PC-3 (cell line): ENCODE data around the gene CFTR. TPM values are rescaled to one million over a fixed set of nuclear protein-coding genes. Genes with fewer than 3 reads are reported as not detected.

Experiments used
- ATAC-seq: fragments of 200-7000 bp; cut with Tn5 transposase; 2 replicates; pipeline ENCODE4 v1.9.1; 2020; ENCODE audit warnings: mild to moderate bottlenecking, moderate library complexity
- BruUV-seq: library from RNA; stranded (reverse); fragments of 400-500 nt; replicated peaks from 2 replicates; lab custom pipeline; 2021; lab: Mats Ljungman, UMichigan
- CTCF ChIA-PET: fragments of 300-600 bp; sonication (Branson Sonifier 250); formaldehyde crosslinking; loops from one replicate; lab custom pipeline; 2022; ENCODE audit warnings: antibody characterized with exemption; lab: Charles Lee
- POLR2A ChIA-PET: fragments of 300-600 bp; sonication (Branson Sonifier 250); formaldehyde crosslinking; loops from one replicate; lab custom pipeline; 2022; ENCODE audit warnings: antibody characterized with exemption; ENCODE audit not compliant: unreplicated experiment; lab: Charles Lee
- DNase-seq: peaks from one replicate; pipeline ENCODE4 v3.0.0-alpha.2; 2015
- H2AFZ ChIP-seq: fragments of 300-600 bp; sonication (generic); 2 replicates; pipeline ENCODE4 v1.6.0; 2016; ENCODE audit warnings: antibody characterized with exemption, low read length
- H3F3A ChIP-seq: fragments of 300-600 bp; sonication (generic); one replicate; pipeline ENCODE4 v1.6.0; 2017; ENCODE audit warnings: antibody characterized with exemption, low read length, control low read depth, mild to moderate bottlenecking; ENCODE audit not compliant: unreplicated experiment
- H3K27ac ChIP-seq: fragments of 300-600 bp; sonication (generic); 2 replicates; pipeline ENCODE4 v1.5.1; 2016; ENCODE audit warnings: mild to moderate bottlenecking, low read length
- H3K27me3 ChIP-seq: fragments of 300-600 bp; sonication (generic); 2 replicates; pipeline ENCODE4 v1.6.1; 2016; ENCODE audit warnings: low read length, mixed read lengths
- H3K36me3 ChIP-seq: fragments of 300-600 bp; sonication (generic); 2 replicates; pipeline ENCODE4 v1.6.1; 2016; ENCODE audit warnings: low read depth, mixed run types, low read length, mixed read lengths
- H3K4me1 ChIP-seq: fragments of 300-600 bp; sonication (generic); 2 replicates; pipeline ENCODE4 v1.5.1; 2016; ENCODE audit warnings: low read length; ENCODE audit not compliant: insufficient read depth
- H3K4me2 ChIP-seq: fragments of 300-600 bp; sonication (generic); 2 replicates; pipeline ENCODE4 v1.6.0; 2016; ENCODE audit warnings: low read length
- H3K4me3 ChIP-seq: fragments of 300-600 bp; sonication (generic); 2 replicates; pipeline ENCODE4 v1.5.1; 2016; ENCODE audit warnings: mild to moderate bottlenecking, low read length, mixed read lengths
- H3K79me2 ChIP-seq: fragments of 300-600 bp; sonication (generic); 2 replicates; pipeline ENCODE4 v1.6.1; 2017; ENCODE audit warnings: low read length, mixed read lengths
- H3K9ac ChIP-seq: fragments of 300-600 bp; sonication (generic); 2 replicates; pipeline ENCODE4 v1.6.0; 2016; ENCODE audit warnings: mild to moderate bottlenecking, low read length
- H3K9me2 ChIP-seq: fragments of 300-600 bp; sonication (generic); replicated peaks from 2 replicates; pipeline ENCODE4 v1.6.1; 2016; ENCODE audit warnings: mixed run types, low read length, mixed read lengths
- H3K9me3 ChIP-seq: fragments of 300-600 bp; sonication (generic); 2 replicates; pipeline ENCODE4 v1.6.1; 2016; ENCODE audit warnings: low read length, mixed read lengths
- H4K20me1 ChIP-seq: fragments of 300-600 bp; sonication (generic); 2 replicates; pipeline ENCODE4 v1.6.1; 2016; ENCODE audit warnings: low read length, mixed read lengths
- EZH2 ChIP-seq: fragments of 300-600 bp; sonication (generic); IDR thresholded peaks from one replicate; pipeline ENCODE4 v1.6.1; 2017; ENCODE audit warnings: antibody characterized with exemption, mild to moderate bottlenecking, low read length; ENCODE audit not compliant: unreplicated experiment
- EZH2phosphoT487 ChIP-seq: fragments of 300-600 bp; sonication (generic); IDR thresholded peaks from 2 replicates; pipeline ENCODE4 v1.6.1; 2018; ENCODE audit warnings: mild to moderate bottlenecking, antibody characterized with exemption, low read length, borderline replicate concordance
- intact Hi-C: fragments of 100-400 bp; cut with micrococcal nuclease; formaldehyde crosslinking; loops from 2 replicates; pipeline ENCODE4 v1.9.0; 2023
- total RNA-seq: library from RNA; depleted of rRNA; stranded (reverse); fragments of >200 nt; gene quantifications from 2 replicates; pipeline ENCODE4 v1.2.3, GENCODE V29; 2014
- TF ChIP-seq, protein P1 (sequence below): fragments of 300-600 bp; sonication (generic); conservative IDR thresholded peaks from 2 replicates; pipeline ENCODE4 v1.5.1; 2017; ENCODE audit warnings: antibody characterized with exemption, low read depth, mild to moderate bottlenecking, low read length

CFTR gene
- total RNA-seq, 1 experiment from 2014 or later = not detected

GRCh38 chr7:117480978-117481377 is 1.2 kb downstream of the CFTR start:
- ATAC-seq (peak; percentile 43; the same call in 1 of the 2 replicates), DNase-seq (no peak)
- POLR2A ChIA-PET = no interaction called here
- no peaks in the 10 kb centered on the region for H3K9me2 ChIP-seq
- no peak overlapping the region for H3K27ac ChIP-seq
- H3K79me2 ChIP-seq = no peaks in the 10 kb centered on the region
- H3K36me3 ChIP-seq = no peaks in the 10 kb centered on the region
- CTCF ChIA-PET = no interaction called here
- H3K4me3 ChIP-seq = no peak overlapping the region
- H3F3A ChIP-seq = no peaks in the 10 kb centered on the region
- no peaks in the 10 kb centered on the region for H4K20me1 ChIP-seq
- H2AFZ ChIP-seq = no peak overlapping the region
- no TSS peak for BruUV-seq
- no peaks in the 10 kb centered on the region for H3K4me1 ChIP-seq
- intact Hi-C loops = no loop called here
- no peak overlapping the region for H3K9ac ChIP-seq
- TF ChIP-seq, protein P1, sequence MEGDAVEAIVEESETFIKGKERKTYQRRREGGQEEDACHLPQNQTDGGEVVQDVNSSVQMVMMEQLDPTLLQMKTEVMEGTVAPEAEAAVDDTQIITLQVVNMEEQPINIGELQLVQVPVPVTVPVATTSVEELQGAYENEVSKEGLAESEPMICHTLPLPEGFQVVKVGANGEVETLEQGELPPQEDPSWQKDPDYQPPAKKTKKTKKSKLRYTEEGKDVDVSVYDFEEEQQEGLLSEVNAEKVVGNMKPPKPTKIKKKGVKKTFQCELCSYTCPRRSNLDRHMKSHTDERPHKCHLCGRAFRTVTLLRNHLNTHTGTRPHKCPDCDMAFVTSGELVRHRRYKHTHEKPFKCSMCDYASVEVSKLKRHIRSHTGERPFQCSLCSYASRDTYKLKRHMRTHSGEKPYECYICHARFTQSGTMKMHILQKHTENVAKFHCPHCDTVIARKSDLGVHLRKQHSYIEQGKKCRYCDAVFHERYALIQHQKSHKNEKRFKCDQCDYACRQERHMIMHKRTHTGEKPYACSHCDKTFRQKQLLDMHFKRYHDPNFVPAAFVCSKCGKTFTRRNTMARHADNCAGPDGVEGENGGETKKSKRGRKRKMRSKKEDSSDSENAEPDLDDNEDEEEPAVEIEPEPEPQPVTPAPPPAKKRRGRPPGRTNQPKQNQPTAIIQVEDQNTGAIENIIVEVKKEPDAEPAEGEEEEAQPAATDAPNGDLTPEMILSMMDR = 0 out of 2 replicates have a peak, but pooled peaks have one; percentile 27
- TF ChIP-seq EZH2 (no peak), EZH2phosphoT487 (no peak)
- no peaks in the 10 kb centered on the region for H3K9me3 ChIP-seq
- H3K27me3 ChIP-seq = peaks cover 45% of the 10 kb centered on the region
- no peak overlapping the region for H3K4me2 ChIP-seq

DNA sequence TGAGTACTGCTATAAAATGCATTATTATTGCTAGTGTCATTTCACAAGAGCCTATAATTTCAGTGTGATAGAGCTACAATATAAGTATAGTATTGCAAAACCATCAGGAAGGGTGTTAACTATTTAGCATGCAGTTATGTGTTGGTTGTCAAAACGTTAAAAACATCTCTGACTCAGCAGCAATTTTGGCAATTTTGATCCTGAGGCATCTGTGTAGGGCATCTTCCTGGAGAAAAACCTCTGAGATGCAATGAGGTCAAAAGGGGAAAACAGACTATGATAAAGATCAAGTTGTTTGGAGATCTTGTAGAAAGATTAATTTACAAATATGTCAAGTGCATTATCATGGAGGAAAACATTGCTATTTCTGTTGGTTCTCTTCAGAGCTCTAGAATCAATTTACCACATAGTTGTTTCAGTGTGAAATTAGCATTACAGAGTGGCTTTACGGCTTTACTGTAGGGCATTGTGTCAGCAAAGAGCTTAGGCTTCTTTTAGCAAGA is 5.3 kb downstream of the CFTR start:
- no peak for ATAC-seq
- H3K4me3 ChIP-seq = no peak overlapping the region
- H3K27me3 ChIP-seq = peaks cover 32% of the 10 kb centered on the region; the same call in 1 of the 2 replicates
- no peaks in the 10 kb centered on the region for H3K4me1 ChIP-seq
- no peak for DNase-seq
- H3K9me3 ChIP-seq = no peaks in the 10 kb centered on the region
- intact Hi-C loops = no loop called here
- H3K36me3 ChIP-seq = no peaks in the 10 kb centered on the region
- H4K20me1 ChIP-seq = no peaks in the 10 kb centered on the region
- no peak overlapping the region for H3K27ac ChIP-seq
- no peaks in the 10 kb centered on the region for H3K9me2 ChIP-seq
- H3K9ac ChIP-seq = no peak overlapping the region
- BruUV-seq = no TSS peak
- H3F3A ChIP-seq = no peaks in the 10 kb centered on the region
- no peak overlapping the region for H2AFZ ChIP-seq
- H3K4me2 ChIP-seq = no peak overlapping the region
- ChIA-PET POLR2A (no interaction called here), CTCF (no interaction called here)
- no peaks in the 10 kb centered on the region for H3K79me2 ChIP-seq
- TF ChIP-seq EZH2phosphoT487 = no peak
- TF ChIP-seq EZH2 = no peak
- TF ChIP-seq, protein P1 = no peak

DNA sequence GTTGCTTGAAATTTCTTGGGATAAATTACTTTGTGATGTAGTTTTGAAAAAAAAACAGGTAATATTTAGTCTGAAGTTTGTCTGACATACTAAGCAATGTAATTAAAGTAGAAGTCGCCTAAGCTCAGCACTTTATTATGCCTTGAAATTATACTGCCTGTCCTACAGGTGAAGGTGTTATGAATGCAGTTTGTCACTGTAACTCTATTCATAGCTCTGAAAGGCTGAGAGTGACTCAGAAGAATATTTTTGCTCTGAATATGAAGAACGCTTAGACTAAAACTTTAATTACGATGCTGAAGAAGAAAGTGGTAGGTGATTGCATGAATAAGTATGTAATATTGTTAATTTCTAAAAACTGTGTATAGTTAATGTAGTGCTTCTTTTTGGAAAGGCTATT is 9.2 kb downstream of the CFTR start:
- CTCF ChIA-PET = no interaction called here
- TF ChIP-seq EZH2 = no peak
- TF ChIP-seq, protein P1 = no peak
- no peak for TF ChIP-seq EZH2phosphoT487

More for the DNA sequence above, 9.2 kb downstream of the CFTR start:
- Histone ChIP-seq H3K4me1 (no peaks in the 10 kb centered on the region), H3K27me3 (peaks cover 31% of the 10 kb centered on the region; the same call in 1 of the 2 replicates), H3K36me3 (no peaks in the 10 kb centered on the region), H3K27ac (no peak overlapping the region), H3K9me2 (no peaks in the 10 kb centered on the region), H3K9me3 (no peaks in the 10 kb centered on the region), H3F3A (no peaks in the 10 kb centered on the region), H3K4me3 (no peak overlapping the region), H2AFZ (no peak overlapping the region), H3K9ac (no peak overlapping the region), H3K4me2 (no peak overlapping the region), H3K79me2 (no peaks in the 10 kb centered on the region), H4K20me1 (no peaks in the 10 kb centered on the region)
- BruUV-seq = no TSS peak
- DNase-seq (no peak), ATAC-seq (no peak)
- POLR2A ChIA-PET = no interaction called here
- intact Hi-C loops = no loop called here
